Left hindlimb (tissue), 1 donor: ENCODE measurements around the gene C2CD4D.

ENCODE experiments used
- DNase-seq: peaks from one replicate; pipeline ENCODE4 v3.0.0-alpha.2; 2018

Gene C2CD4D

GRCh38 chr1:151832318-151832980 is 7.2 kb downstream of the C2CD4D start:
- no peak for DNase-seq

GRCh38 chr1:151831605-151832004 is 8.0 kb downstream of the C2CD4D start, which contains the start of gene RORC:
TSS of gene RORC (minus strand) at chr1:151831802. CDS start at chr1:151831764, 38 bp downstream.
- DNase-seq, result no peak

- no peak for DNase-seq
Measured at GRCh38 chr1:151831256-151831591, 8.4 kb downstream of the C2CD4D start.

- DNase-seq, result no peak
Measured at GRCh38 chr1:151830055-151830454, 9.6 kb downstream of the C2CD4D start.

DNA sequence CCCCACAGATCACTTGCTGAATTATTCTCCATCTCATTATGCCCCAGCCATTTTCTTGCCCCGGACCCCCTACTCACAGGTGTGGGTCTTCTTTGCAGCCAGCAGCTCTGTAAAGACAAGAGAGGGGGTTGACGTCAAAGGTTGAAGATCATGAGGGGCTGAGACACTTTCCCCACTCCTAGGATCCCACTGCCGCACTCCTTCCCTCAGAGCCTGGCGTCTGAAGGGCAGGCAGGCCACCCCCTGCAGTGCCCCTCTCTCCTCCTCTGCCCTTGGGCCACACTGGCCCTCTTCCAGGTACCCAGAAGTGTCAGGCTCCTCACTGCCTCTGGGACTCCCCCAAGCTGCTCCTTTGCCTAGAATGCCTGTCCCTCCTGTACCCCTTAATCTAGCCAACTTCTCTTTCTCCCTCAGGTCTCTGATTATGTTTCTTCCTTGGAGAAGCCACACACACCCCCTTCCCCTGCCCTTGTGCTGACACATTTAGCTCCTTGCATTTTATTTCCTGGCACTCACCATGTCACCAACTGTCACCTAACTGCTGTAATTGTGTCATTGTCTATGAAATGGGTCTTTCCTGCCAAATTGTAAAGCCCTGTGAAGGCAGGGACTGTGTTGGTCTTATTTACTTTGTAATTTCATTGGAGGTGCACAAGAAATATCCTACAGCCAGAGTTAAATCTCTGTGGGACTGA is 10.1 kb downstream of the C2CD4D start:
- DNase-seq, result no peak

DNA sequence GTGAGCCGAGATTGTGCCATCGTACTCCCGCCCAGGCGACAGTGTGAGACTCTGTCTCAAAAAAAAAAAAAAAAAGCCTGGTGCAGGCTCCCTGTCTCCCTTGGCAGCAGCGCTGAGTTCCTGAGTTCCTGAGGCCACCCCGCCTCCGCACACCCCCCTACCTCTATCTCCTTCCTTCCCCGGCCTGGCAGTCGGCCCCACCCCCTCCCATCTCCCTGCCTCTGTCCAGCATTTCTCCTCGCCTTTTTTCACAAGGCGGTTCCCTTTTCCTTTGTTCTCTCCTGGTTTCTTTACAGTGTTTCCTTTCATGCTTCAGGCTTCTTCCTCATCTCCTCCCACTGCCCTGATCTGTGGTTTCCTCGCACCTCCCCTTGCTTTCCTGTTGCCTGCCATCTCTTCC is 10.7 kb downstream of the C2CD4D start:
- peak; percentile 61 for DNase-seq

GRCh38 chr1:151827853-151828252 is 11.8 kb downstream of the C2CD4D start:
- no peak for DNase-seq

DNA sequence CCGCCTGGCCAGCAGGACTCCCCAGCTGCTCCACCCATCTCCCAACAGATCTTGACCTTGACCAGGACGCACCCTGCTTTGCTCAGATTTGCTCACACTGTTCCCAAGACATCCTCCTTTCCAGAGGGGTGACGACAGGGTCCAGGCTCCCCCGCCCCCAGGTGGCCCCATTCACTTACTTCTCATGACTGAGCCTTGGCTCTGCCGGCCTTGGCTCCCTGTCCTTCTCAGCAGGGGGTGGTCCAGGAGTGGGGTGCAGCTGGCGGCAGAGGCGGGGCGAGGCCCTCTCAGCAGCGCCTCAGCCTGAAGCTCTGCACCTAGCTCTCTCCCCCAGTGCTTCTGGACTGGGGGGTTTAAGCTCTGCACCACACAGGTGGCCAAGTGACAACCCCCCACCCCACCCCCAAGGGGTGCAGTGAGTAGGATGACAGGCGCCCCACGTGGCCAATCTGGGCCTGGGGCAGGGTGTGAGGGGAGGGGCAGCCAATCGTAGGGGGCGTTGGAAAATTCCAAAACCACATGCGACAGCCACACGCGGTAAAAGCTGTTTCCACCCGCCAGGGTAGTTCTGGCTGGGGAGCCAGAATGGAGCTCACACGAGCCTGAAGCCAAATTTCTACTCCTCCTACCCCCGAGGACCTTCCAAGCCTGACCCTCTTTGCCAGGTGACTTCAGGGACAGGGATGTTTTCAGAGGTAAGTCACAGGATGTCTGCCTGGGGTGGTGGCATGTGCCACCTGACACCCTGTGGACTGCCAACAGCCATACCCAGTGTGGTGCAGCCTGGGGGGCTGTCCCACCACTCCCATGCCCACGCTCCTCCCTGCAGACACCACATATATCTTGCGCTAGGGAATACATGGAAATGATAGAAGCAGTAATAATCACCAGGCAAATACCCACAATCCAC is 13.6 kb downstream of the C2CD4D start:
- DNase-seq, result peak; percentile 51

- DNase-seq, result no peak
Measured at GRCh38 chr1:151825204-151825603, 14.4 kb downstream of the C2CD4D start.

GRCh38 chr1:151823175-151823574 is 16.4 kb downstream of the C2CD4D start:
- DNase-seq, result no peak

GRCh38 chr1:151822404-151822803 is 17.2 kb downstream of the C2CD4D start:
- no peak for DNase-seq

GRCh38 chr1:151820940-151821339 is 18.7 kb downstream of the C2CD4D start:
- DNase-seq, result no peak

DNA sequence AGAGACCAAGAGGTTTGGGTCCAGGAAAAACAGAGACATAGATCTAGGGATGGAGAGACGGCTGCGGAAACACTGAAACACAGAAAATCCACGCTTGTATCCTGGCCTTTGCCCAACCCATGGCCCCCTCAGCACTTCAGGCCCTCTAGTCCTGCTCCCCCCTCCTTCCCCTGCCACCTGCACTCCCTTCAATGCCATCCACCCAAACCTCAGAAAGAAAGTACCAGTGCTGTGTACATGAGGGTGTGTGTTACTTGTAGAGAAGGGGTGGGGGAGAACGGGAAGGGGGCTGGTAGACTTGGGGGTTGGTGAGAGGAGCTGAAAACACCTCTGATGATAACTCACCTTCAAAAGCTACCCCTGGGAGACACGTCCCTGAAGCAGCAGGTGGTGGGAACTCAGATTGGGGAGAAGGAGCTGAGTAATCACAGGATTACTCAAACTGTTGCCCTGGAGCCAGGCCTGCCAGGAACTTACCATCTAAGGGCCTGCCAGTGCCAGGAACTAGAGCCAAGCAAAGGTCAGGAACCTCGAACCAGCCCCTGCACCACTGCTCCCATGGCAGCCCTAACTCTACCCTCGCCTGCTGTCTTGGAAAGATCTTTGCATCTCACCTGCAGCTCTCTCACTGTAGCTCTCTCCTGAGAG is 19.5 kb downstream of the C2CD4D start:
- no peak for DNase-seq

GRCh38 chr1:151819227-151819835 is 20.3 kb downstream of the C2CD4D start:
- DNase-seq, result no peak

- no peak for DNase-seq
Measured at GRCh38 chr1:151817353-151817730, 22.3 kb downstream of the C2CD4D start.

DNA sequence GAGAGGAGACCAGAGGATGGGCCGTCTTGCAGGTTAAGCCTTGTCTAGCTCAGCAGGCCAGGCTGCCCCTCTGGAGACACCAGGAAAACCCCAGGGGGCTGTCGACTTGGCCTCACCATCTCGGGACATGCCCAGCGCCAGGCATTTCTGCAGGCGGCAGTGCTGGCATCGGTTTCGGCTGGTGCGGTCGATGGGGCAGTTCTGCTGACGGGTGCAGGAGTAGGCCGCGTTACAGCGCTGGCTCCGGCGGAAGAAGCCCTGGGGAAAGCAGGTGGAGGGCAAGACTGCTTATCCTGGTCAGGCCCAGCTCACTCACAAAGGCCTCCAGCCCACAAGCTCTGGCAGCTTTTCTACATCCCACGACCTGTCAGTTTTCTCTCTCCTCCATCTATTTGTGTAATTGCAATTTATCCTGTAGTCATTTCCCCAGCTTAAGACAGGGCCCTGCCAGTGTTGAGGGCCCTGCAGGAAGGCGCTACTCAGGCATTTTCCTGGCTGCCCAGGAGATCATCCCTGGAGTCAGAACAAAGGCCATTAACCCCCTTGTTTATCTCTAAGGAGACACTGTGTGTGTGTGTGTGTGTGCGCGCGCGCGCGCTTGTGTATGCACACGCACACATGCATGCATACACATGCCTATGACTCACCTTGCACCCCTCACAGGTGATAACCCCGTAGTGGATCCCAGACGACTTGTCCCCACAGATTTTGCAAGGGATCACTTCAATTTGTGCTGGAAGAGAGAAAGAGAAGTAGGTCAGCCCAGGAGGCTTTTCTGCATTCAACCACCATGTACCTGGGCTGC is 22.9 kb downstream of the C2CD4D start:
- no peak for DNase-seq

- no peak for DNase-seq
Measured at GRCh38 chr1:151815716-151816327, 23.8 kb downstream of the C2CD4D start.

DNA sequence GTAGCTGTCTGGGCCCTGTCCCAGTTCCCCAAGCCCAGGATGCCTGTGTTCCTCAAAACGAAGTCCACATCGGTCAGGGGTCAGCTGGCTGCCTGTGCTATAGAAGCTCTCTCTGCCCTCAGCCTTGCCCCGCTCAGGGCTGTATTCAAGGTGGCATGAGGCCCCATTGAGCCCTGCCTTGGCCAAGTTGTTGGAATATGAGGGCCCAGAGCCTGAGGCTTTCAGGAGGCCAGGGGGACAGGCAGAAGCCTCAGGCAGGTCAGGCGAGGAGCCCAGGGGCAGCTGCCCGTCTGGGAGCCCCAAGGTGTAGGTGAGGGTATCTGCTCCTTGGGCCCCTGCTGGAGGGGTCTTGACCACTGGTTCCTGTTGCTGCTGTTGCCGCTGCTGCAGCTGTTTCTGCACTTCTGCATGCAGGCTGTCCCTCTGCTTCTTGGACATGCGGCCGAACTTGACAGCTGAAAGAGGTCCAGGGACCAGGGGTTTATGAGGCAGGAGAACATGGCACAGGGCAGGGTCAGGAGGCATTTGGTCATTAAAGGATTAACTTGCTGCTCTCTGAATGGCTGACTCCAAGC is 24.6 kb downstream of the C2CD4D start:
- DNase-seq, result no peak

DNA sequence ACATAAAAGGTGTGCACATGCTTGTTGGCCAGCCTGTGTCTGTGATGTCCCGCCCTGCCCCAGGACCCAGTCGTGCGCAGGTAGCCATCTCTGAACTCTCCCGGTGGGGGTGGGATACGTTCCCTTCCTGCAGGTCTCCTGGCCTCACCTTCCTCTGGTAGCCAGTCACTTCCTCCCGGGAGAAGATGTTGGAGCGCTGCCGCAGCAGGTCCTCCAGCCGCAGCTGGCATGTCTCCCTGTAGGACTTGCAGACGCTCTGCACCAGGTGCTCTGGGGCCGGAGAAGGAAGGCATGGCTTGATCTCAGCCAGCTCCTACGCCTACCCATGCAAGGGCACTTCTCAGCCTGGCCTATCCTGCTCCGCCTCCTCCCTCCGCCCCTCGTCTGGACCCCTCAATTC is 25.2 kb downstream of the C2CD4D start:
- no peak for DNase-seq

- DNase-seq, result no peak
Measured at GRCh38 chr1:151813271-151813977, 26.2 kb downstream of the C2CD4D start.
